CD4-positive, CD25-positive, alpha-beta regulatory T cell (primary cell): Measurements from ENCODE around the gene CYP27C1. TPM values are rescaled to one million over a fixed set of nuclear protein-coding genes. Genes with fewer than 3 reads are reported as not detected.
"Not testable (repeated sequence)": the region's sequence is repeated elsewhere in the genome, so short reads cannot be mapped to it uniquely, and the experiment has no call there.

Source experiments
- ATAC-seq, 2 donors: fragments of 150-1000 bp; cut with Tn5 transposase; one replicate each; pipeline ENCODE4 v1.10.0; 2021; ENCODE audit warnings: low read depth in 2 of 2, moderate number of reproducible peaks in 2 of 2, moderate library complexity in 1 of 2
- DNase-seq, 3 donors: peaks; one replicate each; pipeline versions ENCODE4 v3.0.0 to v3.0.0-alpha.2; 2012 to 2022; ENCODE audit warnings: mixed read lengths in 1 of 3
- H3K27ac ChIP-seq: one replicate; pipeline ENCODE4 v1.7.0; 2013; ENCODE audit warnings: mild to moderate bottlenecking, low read length; ENCODE audit not compliant: insufficient read depth, poor library complexity, severe bottlenecking
- H3K27me3 ChIP-seq: one replicate; pipeline ENCODE4 v1.7.0; 2013; ENCODE audit warnings: low read length; ENCODE audit not compliant: control insufficient read depth, insufficient read depth
- H3K36me3 ChIP-seq: one replicate; pipeline ENCODE4 v1.7.0; 2013; ENCODE audit warnings: mild to moderate bottlenecking, low read length, moderate library complexity; ENCODE audit not compliant: control insufficient read depth, insufficient read depth
- H3K4me1 ChIP-seq: 2 replicates; pipeline ENCODE4 v1.7.0; 2013; ENCODE audit warnings: mild to moderate bottlenecking, low read length; ENCODE audit not compliant: insufficient read depth, control insufficient read depth, poor library complexity, severe bottlenecking
- H3K4me3 ChIP-seq: one replicate; pipeline ENCODE4 v1.7.0; 2013; ENCODE audit warnings: low read depth, mild to moderate bottlenecking, low read length, moderate library complexity
- H3K9me3 ChIP-seq, 2 experiments: 1 replicate in 1 of 2; 2 replicates in 1 of 2; pipeline ENCODE4 v1.7.0; 2013; ENCODE audit warnings: low read length in 2 of 2, mild to moderate bottlenecking in 1 of 2, moderate library complexity in 1 of 2; ENCODE audit not compliant: control insufficient read depth in 2 of 2
- H3K27ac Mint-ChIP-seq, 3 donors: one replicate each; pipeline ENCODE4 v1.8.0; 2020 to 2022; ENCODE audit warnings: mild to moderate bottlenecking in 3 of 3, mixed read lengths in 3 of 3, moderate library complexity in 2 of 3
- H3K27me3 Mint-ChIP-seq: one replicate; pipeline ENCODE4 v1.8.0; 2022; ENCODE audit warnings: mild to moderate bottlenecking, mixed read lengths
- H3K36me3 Mint-ChIP-seq: one replicate; pipeline ENCODE4 v1.8.0; 2020; ENCODE audit warnings: mixed read lengths
- H3K4me1 Mint-ChIP-seq, 4 donors: one replicate each; pipeline ENCODE4 v1.8.0; 2020 to 2022; ENCODE audit warnings: mixed read lengths in 4 of 4, mild to moderate bottlenecking in 1 of 4
- H3K4me3 Mint-ChIP-seq, 4 donors: one replicate each; pipeline ENCODE4 v1.8.0; 2020 to 2022; ENCODE audit warnings: mild to moderate bottlenecking in 4 of 4, mixed read lengths in 4 of 4, moderate library complexity in 3 of 4
- H3K9me3 Mint-ChIP-seq, 7 donors: one replicate each; pipeline ENCODE4 v1.8.0; 2020 to 2022; ENCODE audit warnings: mixed read lengths in 7 of 7, mild to moderate bottlenecking in 3 of 7, moderate library complexity in 2 of 7
- polyA plus RNA-seq, 4 donors: library from polyadenylated mRNA; unstranded; fragments of 300-500 nt; fragmentation: Illumina TruSeq; gene quantifications; one replicate each; pipeline ENCODE4 v1.2.3, GENCODE V29; 2021
- total RNA-seq: library from RNA; stranded (reverse); gene quantifications from one replicate; pipeline ENCODE4 v1.2.3, GENCODE V29; 2022

CYP27C1 gene
- total and polyA plus RNA-seq, 5 donors from 2014 or later = not detected

GRCh38 chr2:127220768-127221527 lies 849 bp upstream of the CYP27C1 start:
- DNase-seq (no peak), ATAC-seq (no peak)
- no peaks in the 10 kb centered on the region for H3K36me3 ChIP-seq
- no peaks in the 10 kb centered on the region for H3K36me3 Mint-ChIP-seq
- peak overlapping the region in 3 of 4 donors; percentile 77 to 90 (median 79) for H3K4me3 Mint-ChIP-seq
- no peaks in the 10 kb centered on the region for H3K9me3 ChIP-seq
- H3K4me3 ChIP-seq = no peak overlapping the region
- peaks cover 29% of the 10 kb centered on the region for H3K27me3 ChIP-seq
- H3K4me1 Mint-ChIP-seq = peaks cover 0 to 23% (median 7%) of the 10 kb centered on the region in 4 donors
- H3K9me3 Mint-ChIP-seq = peaks cover 0 to 6% (median 2%) of the 10 kb centered on the region in 7 donors
- H3K27me3 Mint-ChIP-seq = peaks cover 71% of the 10 kb centered on the region
- no peak overlapping the region for H3K27ac ChIP-seq
- no peak overlapping the region for H3K27ac Mint-ChIP-seq
- H3K4me1 ChIP-seq = peaks cover 12% of the 10 kb centered on the region

GRCh38 chr2:127219171-127220070 lies 678 bp downstream of the CYP27C1 start:
- Histone ChIP-seq H3K36me3 (no peaks in the 10 kb centered on the region), H3K27me3 (peaks cover 27% of the 10 kb centered on the region), H3K4me3 (no peak overlapping the region), H3K9me3 (no peaks in the 10 kb centered on the region), H3K4me1 (peaks cover 12% of the 10 kb centered on the region), H3K27ac (no peak overlapping the region)
- Mint-ChIP-seq H3K4me1 (peaks cover 0 to 23% (median 7%) of the 10 kb centered on the region in 4 donors), H3K4me3 (peak overlapping the region in 1 of 4 donors; percentile 52), H3K36me3 (no peaks in the 10 kb centered on the region), H3K9me3 (peaks cover 0 to 6% (median 2%) of the 10 kb centered on the region in 7 donors), H3K27me3 (peaks cover 68% of the 10 kb centered on the region), H3K27ac (no peak overlapping the region)
- no peak for ATAC-seq
- DNase-seq = no peak

GRCh38 chr2:127218812-127219170 lies 1.3 kb downstream of the CYP27C1 start:
- no peak overlapping the region for H3K27ac ChIP-seq
- H3K36me3 Mint-ChIP-seq = no peaks in the 10 kb centered on the region
- ATAC-seq (no peak), DNase-seq (no peak)
- H3K4me1 ChIP-seq = peaks cover 12% of the 10 kb centered on the region
- H3K27me3 Mint-ChIP-seq = peaks cover 68% of the 10 kb centered on the region
- no peak overlapping the region for H3K4me3 ChIP-seq
- H3K36me3 ChIP-seq = no peaks in the 10 kb centered on the region
- peak overlapping the region in 2 of 4 donors; percentile 46 to 81 for H3K4me3 Mint-ChIP-seq
- peaks cover 0 to 23% (median 7%) of the 10 kb centered on the region in 4 donors for H3K4me1 Mint-ChIP-seq
- no peaks in the 10 kb centered on the region for H3K9me3 ChIP-seq
- peaks cover 24% of the 10 kb centered on the region for H3K27me3 ChIP-seq
- no peak overlapping the region for H3K27ac Mint-ChIP-seq
- peaks cover 0 to 6% (median 2%) of the 10 kb centered on the region in 7 donors for H3K9me3 Mint-ChIP-seq

- peaks cover 68% of the 10 kb centered on the region for H3K27me3 Mint-ChIP-seq
- peaks cover 0 to 23% (median 7%) of the 10 kb centered on the region in 4 donors for H3K4me1 Mint-ChIP-seq
- no peak for ATAC-seq
- no peak overlapping the region for H3K27ac Mint-ChIP-seq
- Histone ChIP-seq H3K9me3 (no peaks in the 10 kb centered on the region), H3K27me3 (peaks cover 20% of the 10 kb centered on the region), H3K36me3 (no peaks in the 10 kb centered on the region), H3K4me1 (peaks cover 12% of the 10 kb centered on the region), H3K4me3 (no peak overlapping the region), H3K27ac (no peak overlapping the region)
- peaks cover 0 to 6% (median 2%) of the 10 kb centered on the region in 7 donors for H3K9me3 Mint-ChIP-seq
- H3K4me3 Mint-ChIP-seq = peak overlapping the region in 2 of 4 donors; percentile 6 to 17
- no peak for DNase-seq
- no peaks in the 10 kb centered on the region for H3K36me3 Mint-ChIP-seq
These were observed 2.4 kb downstream of the CYP27C1 start for GRCh38 chr2:127217470-127218325.

GRCh38 chr2:127216593-127216992 lies 3.5 kb downstream of the CYP27C1 start:
- H3K4me3 Mint-ChIP-seq = no peak overlapping the region
- no peak overlapping the region for H3K27ac Mint-ChIP-seq
- DNase-seq (no peak), ATAC-seq (no peak)
- no peaks in the 10 kb centered on the region for H3K36me3 Mint-ChIP-seq
- no peak overlapping the region for H3K27ac ChIP-seq
- peaks cover 20% of the 10 kb centered on the region for H3K27me3 ChIP-seq
- H3K36me3 ChIP-seq = no peaks in the 10 kb centered on the region
- H3K4me1 Mint-ChIP-seq = peaks cover 0 to 23% (median 7%) of the 10 kb centered on the region in 4 donors
- H3K4me1 ChIP-seq = peaks cover 12% of the 10 kb centered on the region
- H3K4me3 ChIP-seq = no peak overlapping the region
- peaks cover 70% of the 10 kb centered on the region for H3K27me3 Mint-ChIP-seq
- H3K9me3 ChIP-seq = no peaks in the 10 kb centered on the region
- peaks cover 0 to 9% (median 2%) of the 10 kb centered on the region in 7 donors for H3K9me3 Mint-ChIP-seq

- Histone ChIP-seq H3K27me3 (peaks cover 20% of the 10 kb centered on the region), H3K4me1 (peaks cover 12% of the 10 kb centered on the region), H3K4me3 (no peak overlapping the region), H3K9me3 (no peaks in the 10 kb centered on the region), H3K36me3 (no peaks in the 10 kb centered on the region), H3K27ac (no peak overlapping the region)
- H3K4me1 Mint-ChIP-seq = peaks cover 0 to 23% (median 7%) of the 10 kb centered on the region in 4 donors
- DNase-seq (no peak), ATAC-seq (no peak)
- no peaks in the 10 kb centered on the region for H3K36me3 Mint-ChIP-seq
- H3K27ac Mint-ChIP-seq = no peak overlapping the region
- H3K4me3 Mint-ChIP-seq = no peak overlapping the region
- H3K9me3 Mint-ChIP-seq = peaks cover 0 to 9% (median 2%) of the 10 kb centered on the region in 7 donors
- H3K27me3 Mint-ChIP-seq = peaks cover 69% of the 10 kb centered on the region
These were observed 4.0 kb downstream of the CYP27C1 start for GRCh38 chr2:127216095-127216494.

GRCh38 chr2:127214201-127214600 lies 5.9 kb downstream of the CYP27C1 start:
- not testable (repeated sequence) for H3K9me3 ChIP-seq, H3K4me3 ChIP-seq, H3K4me3 Mint-ChIP-seq, DNase-seq, H3K27ac Mint-ChIP-seq, ATAC-seq, H3K4me1 ChIP-seq, H3K27ac ChIP-seq, H3K9me3 Mint-ChIP-seq, H3K36me3 Mint-ChIP-seq, H3K36me3 ChIP-seq
- H3K27me3 Mint-ChIP-seq = peaks cover 58% of the 10 kb centered on the region
- H3K27me3 ChIP-seq = peaks cover 15% of the 10 kb centered on the region
- H3K4me1 Mint-ChIP-seq = peaks cover 0 to 15% (median 0%) of the 10 kb centered on the region in 4 donors
